IMR-90 (cell line): Measurements from ENCODE around the gene RPS15A.

ENCODE experiments used
- BHLHE40 ChIP-seq: fragments of 150-350 bp; IDR thresholded peaks from 2 replicates; pipeline ENCODE4 v1.6.1; 2016; ENCODE audit warnings: mild to moderate bottlenecking, low read depth, low read length
- CTCF ChIP-seq: conservative IDR thresholded peaks from 2 replicates; pipeline ENCODE4 v1.5.1; 2012; ENCODE audit warnings: mild to moderate bottlenecking, low read depth, low read length, improper control_type of control experiment
- POLR2A ChIP-seq: IDR thresholded peaks from 2 replicates; pipeline ENCODE4 v1.6.1; 2012; ENCODE audit warnings: mild to moderate bottlenecking, low read depth, low read length
- RFX5 ChIP-seq: IDR thresholded peaks from 2 replicates; pipeline ENCODE4 v1.8.0; 2012; ENCODE audit warnings: low read depth, mild to moderate bottlenecking, low read length, moderate library complexity

DNA sequence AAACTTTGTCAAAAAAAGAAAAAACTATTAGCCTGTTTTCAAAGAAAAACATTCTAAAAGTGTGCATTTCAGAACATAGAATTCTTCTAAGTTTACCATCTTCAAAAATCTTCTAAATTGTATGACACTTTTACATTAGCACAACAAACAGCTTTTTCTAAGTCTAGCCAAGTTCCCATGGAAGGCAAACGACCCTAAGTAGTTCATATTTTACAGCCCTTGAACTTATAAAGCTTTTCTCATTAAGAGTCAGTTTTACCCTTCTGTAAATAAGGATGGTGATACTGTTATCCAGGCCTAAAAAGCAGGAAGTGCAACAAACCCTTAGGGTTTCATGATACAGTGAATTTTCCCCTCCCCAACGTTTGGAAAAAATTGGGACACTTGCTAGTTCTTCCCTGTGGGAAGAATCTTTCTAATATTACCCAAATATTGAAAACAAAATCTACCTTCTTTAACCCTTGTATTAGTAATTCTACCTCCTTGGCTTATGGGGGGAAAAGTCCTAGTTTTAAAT lies 15.2 kb upstream of the RPS15A start:
- TF ChIP-seq POLR2A = no peak
- no peak for TF ChIP-seq CTCF
- TF ChIP-seq RFX5 = no peak
- no peak for TF ChIP-seq BHLHE40
